OCI-LY1 (cell line): ENCODE data around the gene CDX2.

Experiments used
- EZH2 ChIP-seq: fragments of 200-600 bp; sonication (generic), shearing (Covaris generic); IDR thresholded peaks from 2 replicates; pipeline ENCODE4 v1.8.0; 2017; ENCODE audit warnings: borderline replicate concordance, mixed run types, mild to moderate bottlenecking, antibody characterized with exemption, low read length, moderate library complexity, mixed read lengths
- TF ChIP-seq, protein P1 (sequence below): fragments of 200-600 bp; sonication (generic), shearing (Covaris generic); IDR thresholded peaks from 2 replicates; pipeline ENCODE4 v1.5.1; 2017; ENCODE audit warnings: mild to moderate bottlenecking, antibody characterized with exemption, low read length, moderate library complexity, mixed read lengths

DNA sequence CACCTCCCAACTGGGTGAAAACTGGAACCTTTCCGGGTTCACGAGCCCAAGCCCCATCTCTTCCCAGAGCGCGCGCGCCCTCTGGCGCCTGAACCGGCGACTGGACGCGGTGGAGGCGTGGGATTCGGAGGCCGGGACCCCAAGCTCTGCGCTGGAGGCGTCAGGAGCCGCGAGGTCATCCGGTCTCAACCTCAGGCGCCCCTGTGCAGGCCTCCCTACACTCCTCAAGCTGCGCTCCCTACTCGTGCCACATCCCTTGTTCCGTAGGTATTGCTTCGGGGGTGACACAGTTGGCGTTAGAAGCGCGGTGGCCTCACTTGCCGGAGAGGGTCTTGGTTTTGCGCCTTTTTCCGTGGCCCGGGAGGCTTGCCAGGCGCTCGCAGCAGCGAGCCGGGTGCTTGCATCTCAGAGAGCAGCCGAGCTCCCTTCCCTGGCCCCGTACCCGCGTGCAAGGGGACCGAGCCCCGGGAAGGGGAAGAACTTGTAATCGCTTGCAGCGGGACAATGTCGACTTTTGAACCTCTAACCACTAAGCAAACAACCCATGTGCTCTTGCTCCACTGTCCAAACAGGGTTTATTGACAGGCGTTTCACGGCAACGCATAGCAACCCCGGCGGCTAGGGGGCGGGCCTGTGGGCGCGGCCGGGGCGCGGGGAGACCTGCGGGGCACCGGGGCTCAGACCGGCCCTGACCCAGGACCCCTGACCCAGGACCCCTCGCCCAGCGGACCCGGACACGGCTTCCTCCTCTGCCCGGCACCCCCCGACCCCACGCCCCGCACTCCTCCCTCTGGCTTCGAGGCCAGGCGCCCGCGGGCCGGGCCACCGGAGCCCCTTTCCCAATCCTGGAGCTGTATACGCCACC, 8.5 kb downstream of the CDX2 start:
- TF ChIP-seq, protein P1, sequence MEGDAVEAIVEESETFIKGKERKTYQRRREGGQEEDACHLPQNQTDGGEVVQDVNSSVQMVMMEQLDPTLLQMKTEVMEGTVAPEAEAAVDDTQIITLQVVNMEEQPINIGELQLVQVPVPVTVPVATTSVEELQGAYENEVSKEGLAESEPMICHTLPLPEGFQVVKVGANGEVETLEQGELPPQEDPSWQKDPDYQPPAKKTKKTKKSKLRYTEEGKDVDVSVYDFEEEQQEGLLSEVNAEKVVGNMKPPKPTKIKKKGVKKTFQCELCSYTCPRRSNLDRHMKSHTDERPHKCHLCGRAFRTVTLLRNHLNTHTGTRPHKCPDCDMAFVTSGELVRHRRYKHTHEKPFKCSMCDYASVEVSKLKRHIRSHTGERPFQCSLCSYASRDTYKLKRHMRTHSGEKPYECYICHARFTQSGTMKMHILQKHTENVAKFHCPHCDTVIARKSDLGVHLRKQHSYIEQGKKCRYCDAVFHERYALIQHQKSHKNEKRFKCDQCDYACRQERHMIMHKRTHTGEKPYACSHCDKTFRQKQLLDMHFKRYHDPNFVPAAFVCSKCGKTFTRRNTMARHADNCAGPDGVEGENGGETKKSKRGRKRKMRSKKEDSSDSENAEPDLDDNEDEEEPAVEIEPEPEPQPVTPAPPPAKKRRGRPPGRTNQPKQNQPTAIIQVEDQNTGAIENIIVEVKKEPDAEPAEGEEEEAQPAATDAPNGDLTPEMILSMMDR, result no peak
- no peak for TF ChIP-seq EZH2
